Fibroblast of lung (primary cell): ENCODE measurements around the gene PCBP4.

ENCODE experiments used
- CTCF ChIP-seq, 2 donors: IDR thresholded peaks in 1 of 2; conservative IDR thresholded peaks in 1 of 2; 1 replicate in 1 of 2; 2 replicates in 1 of 2; pipeline ENCODE4 v1.5.1; 2011 to 2012; ENCODE audit warnings: low read length in 2 of 2, control low read depth in 1 of 2, inconsistent platforms in 1 of 2, low read depth in 1 of 2, mild to moderate bottlenecking in 1 of 2
- EZH2 ChIP-seq: IDR thresholded peaks from 2 replicates; pipeline ENCODE4 v1.5.1; 2012; ENCODE audit warnings: low read length, control low read depth, mild to moderate bottlenecking; ENCODE audit errors: missing control alignments

- no peak for TF ChIP-seq CTCF (conservative IDR thresholded peaks at IDR 0.05 in 1 of 2, IDR thresholded peaks at IDR 0.05 in 1 of 2; ENCODE audit: low read depth in 1 of 2, low read length in 2 of 2)
- TF ChIP-seq EZH2, result no peak
Observed at GRCh38 chr3:52015438-52016228, 48.4 kb upstream of the PCBP4 start.
